Kidney glomerular epithelial cell (primary cell): Measurements from ENCODE around the gene CDC42BPB.
A peak's percentile ranks its signal among the peaks of the same experiment; 100 is the strongest.

Experiments
- DNase-seq: peaks from one replicate; lab custom pipeline; 2025; lab: John Stamatoyannopoulos, UW

Gene CDC42BPB

GRCh38 chr14:103094406-103095209 is 37.3 kb upstream of the CDC42BPB start, which contains the start of gene EXOC3L4:
TSS of gene EXOC3L4 (plus strand) at chr14:103094725. CDS start at chr14:103100220, 5,495 bp downstream.
- DNase-seq = no peak

DNA sequence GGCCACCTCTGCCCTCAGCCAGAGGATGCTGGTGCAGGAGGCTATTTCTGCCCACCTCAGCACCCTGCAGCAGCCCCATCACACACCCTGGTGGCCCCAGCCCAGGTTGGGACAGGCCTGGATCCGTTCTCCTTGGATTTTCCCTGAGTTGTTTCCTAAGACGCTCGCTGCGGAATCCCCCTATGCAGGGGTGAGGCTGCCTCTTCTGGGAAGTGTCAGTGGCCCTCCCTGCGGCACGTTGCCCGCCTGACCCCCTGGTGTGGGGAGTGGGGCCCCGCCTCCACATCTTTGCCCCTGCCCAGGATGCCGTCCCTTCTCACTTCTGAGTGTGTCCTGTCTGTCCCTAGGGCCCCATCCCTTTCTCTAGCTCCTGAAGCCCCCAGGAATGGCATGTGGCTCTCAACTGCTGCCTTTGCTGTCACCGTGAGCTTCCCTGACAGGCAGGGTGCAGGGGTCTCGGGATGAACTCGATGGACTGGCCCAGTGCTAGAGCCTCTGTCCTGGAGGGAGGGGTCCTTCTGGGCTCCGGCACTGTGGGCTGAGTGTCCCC is 36.6 kb upstream of the CDC42BPB start:
- no peak for DNase-seq

- no peak for DNase-seq
These were observed 34.5 kb upstream of the CDC42BPB start for GRCh38 chr14:103091883-103092222.

DNA sequence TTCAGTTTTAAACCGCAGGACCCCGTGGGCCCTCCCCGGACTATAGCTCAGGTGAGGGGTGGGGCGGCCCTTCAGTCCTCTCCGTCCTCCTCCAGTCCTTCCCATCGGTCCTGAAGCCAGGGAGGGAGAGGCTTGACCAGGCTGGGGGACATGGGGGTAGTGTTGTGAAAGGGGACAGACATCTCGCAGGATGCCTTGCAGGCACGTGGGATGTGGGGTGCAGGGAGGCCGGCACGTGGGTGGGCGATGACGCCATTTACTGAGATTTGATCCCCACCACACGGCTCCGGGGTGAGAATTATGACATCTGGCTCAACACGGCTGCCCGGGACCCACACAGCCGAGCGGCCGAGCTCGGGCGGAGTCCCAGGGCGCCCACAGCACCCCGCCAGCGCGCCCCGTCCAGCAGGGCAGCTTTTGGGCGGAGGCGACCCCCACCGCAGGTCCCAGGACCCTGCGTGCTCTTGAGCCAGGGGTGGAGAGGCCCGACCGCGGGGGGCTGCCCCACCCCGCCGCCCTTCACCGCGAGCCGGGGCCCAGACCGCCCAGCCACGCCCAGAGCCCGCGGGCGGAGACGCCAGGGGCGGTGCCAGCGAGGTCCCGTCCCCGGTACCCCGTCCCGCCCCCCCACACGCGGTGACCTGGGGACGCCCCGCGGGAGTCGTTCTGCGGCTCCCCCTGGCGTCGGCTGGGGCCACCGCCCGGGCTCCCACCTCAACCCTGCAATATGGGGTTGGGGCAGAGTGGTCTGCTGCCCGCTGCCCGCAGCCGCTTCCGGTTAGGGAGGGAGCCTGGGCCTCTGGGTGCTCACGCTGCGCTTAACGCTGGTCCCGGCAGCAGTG is 33.9 kb upstream of the CDC42BPB start:
- no peak for DNase-seq

DNA sequence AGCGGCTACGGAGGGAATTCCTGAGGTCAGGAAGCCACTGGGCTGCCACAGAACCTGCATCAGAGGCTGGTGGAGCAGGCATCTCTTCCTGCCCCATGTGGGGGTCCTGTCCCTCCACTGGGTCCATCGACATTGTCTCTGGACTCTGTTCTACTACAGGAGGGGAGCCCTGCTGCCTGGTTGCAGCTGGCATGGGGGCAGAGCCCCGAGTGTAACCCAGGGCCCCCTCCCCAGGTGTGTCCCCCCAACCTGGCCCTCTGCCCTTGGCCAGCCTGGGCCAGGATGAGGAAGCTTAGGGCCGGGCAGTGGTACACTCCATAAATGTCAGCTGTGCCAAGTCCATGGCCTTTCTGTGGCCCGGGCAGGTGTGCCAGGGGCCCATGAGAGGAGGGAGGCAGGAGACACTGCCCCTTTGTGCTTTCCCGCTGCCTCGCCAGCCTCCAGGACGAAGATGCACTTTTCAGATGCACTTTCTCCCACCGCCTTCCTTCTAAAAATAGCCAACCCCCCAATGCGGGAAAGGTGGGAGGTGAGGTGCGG is 33.2 kb upstream of the CDC42BPB start:
- DNase-seq = no peak

DNA sequence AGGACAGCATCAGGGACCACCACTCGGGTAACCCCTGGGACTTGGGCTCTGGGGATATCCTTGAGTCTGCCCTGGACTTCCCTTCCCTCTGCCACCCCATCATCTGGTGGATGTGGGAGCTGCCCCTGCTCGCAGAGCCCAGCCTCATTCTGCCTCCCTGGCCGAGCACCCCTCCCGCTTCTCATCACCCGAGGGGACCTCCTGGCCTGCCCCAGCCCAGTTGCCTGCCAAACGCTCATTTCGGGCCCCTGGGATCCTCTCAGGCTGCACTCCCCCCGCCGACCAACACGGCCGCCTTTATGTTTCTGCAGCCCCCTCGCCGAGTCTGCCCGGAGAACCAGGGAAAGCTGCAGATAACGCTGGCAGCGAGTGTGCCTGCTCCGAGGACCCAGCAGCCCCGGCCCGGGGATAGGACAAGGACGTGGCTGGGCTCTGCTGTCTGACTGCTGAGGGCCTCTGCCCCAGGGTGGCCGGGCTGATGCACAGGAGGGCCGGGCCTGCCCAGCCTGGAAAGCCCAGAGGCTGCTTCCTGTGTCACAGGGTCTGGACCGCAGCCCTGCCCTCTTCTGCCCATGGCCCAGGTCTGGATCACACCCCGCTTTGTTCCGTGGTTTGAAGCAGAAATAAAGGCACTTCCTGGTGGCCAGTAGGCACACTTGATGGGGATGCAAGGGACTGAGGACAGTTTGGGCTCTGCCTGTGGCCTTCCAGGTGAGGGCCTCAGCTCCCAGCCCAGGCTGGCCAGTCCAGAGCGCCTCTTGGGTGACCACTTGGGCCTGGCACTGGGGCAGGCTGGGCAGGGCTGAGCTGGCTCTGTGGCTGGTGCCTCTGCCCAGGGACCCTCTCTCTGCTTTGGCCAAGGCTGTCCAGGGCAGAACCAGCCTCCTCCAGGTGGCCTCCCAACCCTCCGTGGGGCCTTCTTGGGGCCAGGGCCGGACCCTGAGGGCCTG is 32.3 kb upstream of the CDC42BPB start:
- no peak for DNase-seq

DNA sequence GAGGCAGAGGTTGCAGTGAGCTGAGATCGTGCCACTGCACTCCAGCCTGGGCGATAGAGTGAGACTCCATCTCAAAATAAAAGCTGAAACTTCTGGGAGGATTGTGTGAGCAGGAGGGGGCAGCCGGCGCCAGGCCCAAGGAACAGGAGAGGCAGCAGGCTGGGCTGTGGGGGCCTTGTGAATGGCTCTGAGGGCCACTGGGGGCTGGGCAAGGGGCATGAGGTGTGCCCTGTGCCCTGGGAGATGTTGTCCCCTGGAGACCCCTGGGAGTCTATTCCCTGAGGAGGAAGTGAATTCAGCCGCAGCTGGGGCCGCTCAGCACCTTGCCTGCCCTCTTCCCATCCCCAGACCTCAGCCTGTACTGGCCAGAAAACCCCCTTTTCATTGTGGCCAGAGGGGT is 31.6 kb upstream of the CDC42BPB start:
- DNase-seq = no peak

DNA sequence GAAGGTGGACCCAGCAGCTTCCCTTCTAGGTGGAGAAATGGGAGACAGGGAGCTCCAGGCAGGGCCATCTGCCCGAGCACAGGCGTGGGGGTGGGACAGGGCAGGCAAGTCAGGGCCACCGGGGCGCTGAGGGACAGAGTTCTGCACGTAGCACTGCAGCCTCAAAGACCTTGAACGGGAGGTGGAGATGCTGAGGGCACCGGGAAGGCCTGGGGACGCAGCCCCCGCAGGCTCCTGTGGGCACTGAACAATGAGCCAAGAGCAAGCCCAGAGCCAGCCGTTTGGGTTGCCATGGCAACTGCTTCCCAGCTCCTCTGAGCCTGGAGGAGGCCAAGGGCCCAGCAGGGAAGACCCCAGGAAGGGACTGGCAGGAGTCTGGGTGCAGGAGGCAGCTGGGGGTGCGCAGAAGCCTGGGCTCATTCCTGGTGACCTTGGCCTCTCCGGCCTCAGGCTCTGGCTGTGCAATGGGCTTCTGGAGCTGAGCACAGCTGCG is 30.0 kb upstream of the CDC42BPB start:
- no peak for DNase-seq

DNA sequence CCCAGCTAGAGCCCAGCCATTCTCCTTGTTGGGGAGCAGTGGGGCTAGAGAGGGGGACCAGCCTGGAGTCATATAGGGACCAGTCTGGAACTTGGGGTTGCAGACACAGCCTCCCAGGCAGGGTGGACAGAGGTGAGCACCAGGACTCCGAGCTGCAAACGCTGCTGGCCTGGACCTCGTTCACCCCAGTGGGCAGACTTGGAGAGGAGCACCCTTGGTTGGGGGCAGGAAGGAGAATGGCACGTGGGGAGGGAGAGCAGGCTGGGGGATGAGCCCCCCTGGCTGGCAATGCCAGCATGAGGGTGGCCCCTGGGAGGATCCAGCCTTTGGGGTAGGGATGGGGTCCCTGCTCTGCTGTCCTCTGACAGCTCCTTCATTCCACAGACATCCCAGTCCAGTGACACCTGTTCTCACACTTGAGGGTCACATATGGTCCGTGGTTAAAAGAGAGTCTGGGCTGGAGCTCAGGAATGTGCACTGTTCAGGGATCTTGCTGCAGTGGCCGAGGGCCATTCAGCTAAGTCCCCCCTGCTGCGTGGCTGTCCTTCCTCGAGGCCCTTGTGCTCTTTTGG is 29.5 kb upstream of the CDC42BPB start:
- DNase-seq = no peak

DNA sequence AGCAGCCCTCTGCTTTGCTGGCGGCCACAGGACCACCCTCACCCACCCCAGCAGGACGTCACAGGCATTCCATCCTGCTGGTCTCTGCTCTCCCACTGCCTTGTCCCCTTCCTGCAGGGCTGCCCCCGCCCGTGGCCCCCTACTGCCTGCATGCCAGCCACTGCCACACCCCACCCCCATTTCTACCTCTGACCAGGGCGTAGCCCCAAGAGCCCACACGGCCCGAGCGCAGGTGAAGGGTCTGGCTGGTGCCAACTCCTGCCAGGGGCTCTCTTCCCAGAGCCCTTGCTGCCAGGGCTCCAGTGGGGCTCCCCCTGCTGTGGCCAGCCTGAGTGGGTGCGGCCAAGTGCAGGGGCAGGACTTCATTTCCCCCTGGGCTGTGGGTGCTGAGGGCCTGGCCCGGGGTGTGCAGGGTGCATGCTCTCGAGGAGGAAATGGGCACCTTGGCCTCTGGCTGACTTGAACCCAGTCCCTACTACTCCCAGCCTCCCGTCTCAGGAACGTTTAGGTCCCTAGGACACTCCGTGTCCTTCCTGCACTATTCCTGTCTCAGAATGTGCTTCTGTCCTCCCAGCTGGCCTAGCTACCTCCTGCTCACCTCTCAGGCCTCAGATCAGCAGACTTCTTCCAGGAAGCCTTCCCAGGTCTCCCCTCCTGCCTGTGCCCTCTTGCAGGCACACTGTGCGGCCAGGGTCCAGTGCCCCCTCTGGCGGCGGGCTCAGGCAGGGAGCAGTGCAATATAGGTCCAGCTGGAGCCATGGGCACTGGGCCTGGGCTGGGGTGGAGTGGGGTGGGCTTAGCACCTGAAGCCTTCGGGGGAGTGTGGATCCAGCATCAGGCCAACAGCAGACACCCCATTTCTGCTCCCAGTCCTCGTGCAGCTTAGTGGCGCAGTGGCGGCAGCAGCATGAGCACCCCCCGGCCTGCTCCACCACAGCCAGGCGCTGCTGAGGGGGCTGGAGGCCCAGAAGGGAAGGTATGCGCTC is 28.1 kb upstream of the CDC42BPB start:
- DNase-seq = no peak

DNA sequence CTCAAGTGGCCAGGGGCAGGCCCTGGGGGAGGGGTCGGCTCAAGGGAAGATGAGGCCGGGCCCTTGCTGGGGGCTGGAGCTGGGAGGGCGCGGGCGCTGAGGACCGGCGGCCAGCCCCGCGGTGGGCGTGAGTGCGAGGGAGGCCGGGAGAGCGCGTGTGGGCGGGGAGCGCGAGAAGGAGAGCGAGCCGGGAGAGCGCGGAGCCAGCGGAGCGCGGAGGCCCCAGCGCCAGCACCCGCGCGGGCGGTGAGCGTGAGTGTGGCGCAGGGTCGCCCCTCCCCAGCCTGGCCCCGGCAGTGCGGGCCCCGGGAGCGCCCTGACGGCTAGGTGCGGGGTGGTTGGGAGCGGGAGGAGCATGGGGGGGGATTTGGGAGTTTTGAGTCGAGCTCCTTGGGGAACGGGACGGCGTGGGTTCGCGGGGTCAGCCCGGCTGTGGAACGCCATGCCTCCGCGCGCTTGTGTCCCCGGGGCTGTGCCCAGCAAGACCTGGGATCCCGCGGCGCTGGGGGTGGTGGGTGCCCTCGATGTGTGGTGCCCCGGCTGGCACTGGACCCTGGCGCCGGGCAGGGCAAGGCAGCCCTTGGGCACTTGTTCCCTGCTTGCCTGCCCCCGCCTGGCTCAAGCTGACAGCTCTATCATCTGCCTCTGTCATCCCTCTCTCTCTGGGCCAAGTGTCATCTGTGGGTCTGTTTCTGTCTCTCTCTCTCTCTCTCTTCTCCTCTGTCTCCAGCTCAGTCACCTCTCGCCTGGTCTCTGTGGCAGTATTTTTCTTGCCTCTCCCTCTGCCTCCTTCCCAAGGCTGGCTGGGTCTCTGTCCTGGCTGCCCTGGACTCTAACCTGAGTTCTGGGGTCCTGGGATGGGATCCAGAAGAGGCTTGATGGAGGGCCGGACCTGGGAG is 26.9 kb upstream of the CDC42BPB start, which contains the start of gene LBHD2:
LBHD2 (plus strand) TSS at position 190 of the 899 bp plus-strand sequence. CDS start 1,803 bp downstream, outside the sequence.
- no peak for DNase-seq

- no peak for DNase-seq
These were observed 24.6 kb upstream of the CDC42BPB start for GRCh38 chr14:103081951-103082350.

DNA sequence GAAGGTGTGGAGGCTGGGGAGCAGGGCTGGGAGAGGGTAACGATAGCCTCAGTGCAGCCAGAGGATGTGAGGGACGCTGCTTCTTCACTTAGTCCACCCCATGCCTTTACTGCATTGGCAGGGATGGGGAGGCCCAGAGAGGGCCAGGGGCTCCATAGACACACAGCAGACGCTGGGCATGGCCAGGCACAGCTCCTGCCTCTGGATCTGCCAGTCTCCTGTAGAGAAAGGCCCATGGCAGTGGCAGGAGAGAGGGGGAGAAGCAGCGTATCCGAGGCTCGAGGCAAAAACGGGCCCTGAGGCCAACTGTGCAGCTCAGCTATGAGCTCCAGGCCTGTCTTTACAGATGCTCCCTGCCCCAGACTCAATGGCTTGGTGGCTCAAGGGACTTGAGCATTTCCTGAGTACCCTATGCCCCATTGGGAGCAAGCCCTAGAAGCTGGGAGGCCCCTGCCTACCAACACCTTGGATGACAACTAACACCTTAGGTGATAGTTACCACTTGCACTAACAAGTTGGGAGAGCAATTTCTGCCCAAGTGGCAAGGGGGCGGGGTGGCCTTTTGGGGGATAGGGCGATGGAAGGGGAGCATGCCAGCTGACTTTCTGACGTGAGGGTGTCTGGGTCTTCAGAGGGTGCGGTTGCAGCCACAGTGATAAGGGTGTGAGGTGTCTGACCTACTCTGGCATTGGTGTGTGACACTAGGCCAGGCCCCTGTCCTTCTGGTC is 21.7 kb upstream of the CDC42BPB start:
- no peak for DNase-seq

GRCh38 chr14:103078420-103078749 is 21.0 kb upstream of the CDC42BPB start:
- peak; percentile 46 for DNase-seq

DNA sequence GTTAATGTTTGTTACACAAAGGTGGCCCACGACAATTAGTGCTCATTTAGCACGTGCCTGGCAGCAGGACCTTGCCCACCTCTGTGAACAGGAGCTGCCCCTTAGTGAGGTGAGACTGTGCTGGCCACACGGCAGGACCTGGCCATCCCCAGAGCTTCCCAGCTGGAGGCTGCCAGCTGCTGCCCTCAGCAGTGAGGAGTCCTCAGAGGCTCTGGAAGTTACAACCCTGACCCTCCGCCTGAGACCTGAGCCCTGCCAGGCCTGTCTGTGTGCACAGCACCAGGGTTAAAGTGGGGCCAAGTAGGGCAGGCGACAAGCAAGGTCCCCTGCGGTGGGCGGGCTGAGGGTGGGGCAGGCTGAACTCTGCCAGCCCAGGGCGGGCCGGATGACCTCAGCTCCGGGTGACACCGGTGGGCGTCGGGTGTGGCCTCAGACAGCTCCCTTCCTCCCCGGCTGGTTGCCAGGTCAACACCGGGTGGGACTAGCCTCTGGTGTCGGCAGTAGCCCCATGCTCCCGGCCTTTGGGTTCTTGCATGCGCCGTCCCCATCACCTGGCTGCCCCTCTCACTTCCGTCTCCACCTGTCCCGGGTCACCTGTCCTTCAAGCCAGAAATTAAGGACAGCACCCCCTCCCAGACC is 17.5 kb upstream of the CDC42BPB start:
- no peak for DNase-seq

GRCh38 chr14:103073876-103074728 is 16.8 kb upstream of the CDC42BPB start:
- DNase-seq = peak; percentile 76
